GM18909 (cell line): Measurements from ENCODE around the gene PPP1CC.

Experiments used
- ATAC-seq: cut with Tn5 transposase; IDR thresholded peaks from one replicate; pipeline ENCODE4 v1.9.1; 2021; ENCODE audit warnings: mild to moderate bottlenecking; ENCODE audit not compliant: unreplicated experiment, poor library complexity

The PPP1CC gene

GRCh38 chr12:110689281-110690126 lies 53.2 kb downstream of the PPP1CC start:
- peak; percentile 63 for ATAC-seq

GRCh38 chr12:110688446-110689280 lies 54.0 kb downstream of the PPP1CC start, which contains the start of gene HVCN1:
HVCN1 (minus strand) TSS chr12:110689115; CDS start chr12:110683245, 5,870 bp downstream.
- peak; percentile 7 for ATAC-seq

- no peak for ATAC-seq
Measured at GRCh38 chr12:110687396-110688169, 55.1 kb downstream of the PPP1CC start.

- ATAC-seq: no peak
Measured at GRCh38 chr12:110686294-110686903, 56.3 kb downstream of the PPP1CC start.

- ATAC-seq: no peak
Measured at GRCh38 chr12:110684312-110684836, 58.3 kb downstream of the PPP1CC start.

GRCh38 chr12:110683888-110684287 lies 58.8 kb downstream of the PPP1CC start:
- ATAC-seq: no peak

- ATAC-seq: no peak
Measured at GRCh38 chr12:110680032-110680431, 62.7 kb downstream of the PPP1CC start.

GRCh38 chr12:110679201-110679600 lies 63.5 kb downstream of the PPP1CC start:
- no peak for ATAC-seq

GRCh38 chr12:110677982-110678381 lies 64.7 kb downstream of the PPP1CC start:
- ATAC-seq: no peak

- ATAC-seq: peak; percentile 83
Measured at GRCh38 chr12:110677206-110677911, 65.3 kb downstream of the PPP1CC start.

- no peak for ATAC-seq
Measured at GRCh38 chr12:110676171-110676570, 66.5 kb downstream of the PPP1CC start.

GRCh38 chr12:110670161-110670701 lies 72.5 kb downstream of the PPP1CC start:
- peak; percentile 64 for ATAC-seq
